ENCODE data around the gene TIMELESS.

DNA sequence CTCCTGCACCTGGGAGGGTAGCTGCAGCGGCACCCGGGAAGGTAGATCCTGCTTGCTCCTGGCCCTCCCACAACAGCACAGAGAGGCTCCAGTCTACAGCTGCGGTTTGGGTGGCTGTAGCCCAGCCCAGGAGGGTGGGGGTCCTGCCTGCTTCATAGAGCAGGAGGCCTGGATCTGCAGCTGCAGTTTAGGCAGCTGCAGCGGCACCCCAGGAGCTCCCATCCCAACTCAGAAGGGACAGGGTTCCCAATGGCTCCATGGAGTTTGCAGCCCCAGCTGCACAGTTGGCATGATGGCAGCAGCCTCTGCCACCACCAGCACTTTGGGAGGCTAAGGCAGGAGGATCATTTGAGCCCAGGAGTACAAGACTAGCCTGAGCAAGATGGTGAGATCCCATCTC lies 38.5 kb downstream of the TIMELESS start:
- TF ChIP-seq EZH2 (IDR thresholded peaks at IDR 0.05; ENCODE audit: insufficient read depth, poor library complexity, severe bottlenecking) (no peak), EZH2phosphoT487 (IDR thresholded peaks at IDR 0.05; ENCODE audit: insufficient read depth, low read depth) (no peak)
